ENCODE results near the gene CDHR5. TPM values are rescaled to one million over a fixed set of nuclear protein-coding genes. Genes with fewer than 3 reads are reported as not detected.

The CDHR5 gene
- total RNA-seq, 2 experiments from 2014 or later, result not detected

DNA sequence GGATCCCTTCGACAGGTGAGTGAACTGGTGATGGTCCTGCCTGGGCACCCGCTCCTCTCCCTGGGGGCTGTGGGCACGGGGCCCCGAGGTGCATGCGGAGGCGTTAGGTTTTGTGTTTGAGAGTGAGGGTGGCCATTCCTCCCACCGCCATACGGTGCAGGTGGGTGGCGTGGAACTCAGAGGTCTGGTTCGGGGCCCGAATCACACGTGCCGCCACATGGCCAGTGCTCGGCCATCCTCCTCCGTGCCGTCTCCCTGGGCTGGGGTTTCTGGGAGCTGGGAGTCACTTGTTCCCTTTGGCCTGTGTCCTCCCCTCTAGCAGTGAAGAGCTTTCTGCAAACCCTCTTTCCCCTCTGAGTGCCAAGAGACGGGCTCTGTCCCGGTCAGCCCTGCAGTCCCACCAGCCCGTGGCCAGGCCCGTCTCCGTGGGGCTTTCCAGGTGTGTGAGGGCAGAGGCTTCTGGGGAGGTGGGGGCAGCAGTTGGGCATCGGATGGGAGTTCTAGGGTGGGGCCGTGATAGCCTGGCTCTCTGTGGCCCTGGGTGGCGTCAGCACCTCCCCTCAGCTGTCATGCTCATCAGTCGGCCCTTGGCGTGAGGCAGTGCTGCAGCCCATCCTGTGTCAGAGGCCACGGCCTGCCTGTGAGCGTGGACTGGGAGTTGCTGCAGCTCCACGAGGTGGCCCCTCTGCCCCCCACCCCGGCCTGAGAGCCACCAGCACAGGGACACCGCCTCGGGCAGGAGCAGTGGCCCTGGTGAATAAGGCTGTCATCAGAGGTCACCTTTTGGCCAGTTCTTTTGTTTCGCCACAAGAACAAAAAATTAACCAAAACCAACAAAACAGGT lies 19.2 kb downstream of the CDHR5 start:
- Mint-ChIP-seq H3K9me3 (no peaks in the 10 kb centered on the region), H3K27ac (no peak overlapping the region), H3K4me1 (ENCODE audit: low read depth) (no peaks in the 10 kb centered on the region), H3K27me3 (no peaks in the 10 kb centered on the region), H3K4me3 (no peak overlapping the region), H3K36me3 (ENCODE audit: low read depth) (peaks cover 31% of the 10 kb centered on the region)
- ATAC-seq, result no peak
- DNase-seq, result no peak
- CTCF ChIA-PET, result no interaction called here
- intact Hi-C loops (cut with micrococcal nuclease), result no loop called here
- POLR2A ChIA-PET, result interaction anchor here (0.7 kb wide), 1 partner anchor 9 kb away, joined by 3 read pairs; no protein-coding TSS in a partner anchor
- no peak for TF ChIP-seq CTCF (IDR thresholded peaks at IDR 0.05)

- Mint-ChIP-seq H3K9me3 (no peaks in the 10 kb centered on the region), H3K27ac (no peak overlapping the region), H3K4me3 (no peak overlapping the region), H3K27me3 (no peaks in the 10 kb centered on the region), H3K4me1 (ENCODE audit: low read depth) (no peaks in the 10 kb centered on the region), H3K36me3 (ENCODE audit: low read depth) (peaks cover 42% of the 10 kb centered on the region)
- DNase-seq (no peak), ATAC-seq (no peak)
- ChIA-PET POLR2A (no interaction called here), CTCF (no interaction called here)
- TF ChIP-seq CTCF (IDR thresholded peaks at IDR 0.05), result no peak
- intact Hi-C loops (cut with micrococcal nuclease), result no loop called here
Measured at GRCh38 chr11:603154-603553, 21.6 kb downstream of the CDHR5 start.

DNA sequence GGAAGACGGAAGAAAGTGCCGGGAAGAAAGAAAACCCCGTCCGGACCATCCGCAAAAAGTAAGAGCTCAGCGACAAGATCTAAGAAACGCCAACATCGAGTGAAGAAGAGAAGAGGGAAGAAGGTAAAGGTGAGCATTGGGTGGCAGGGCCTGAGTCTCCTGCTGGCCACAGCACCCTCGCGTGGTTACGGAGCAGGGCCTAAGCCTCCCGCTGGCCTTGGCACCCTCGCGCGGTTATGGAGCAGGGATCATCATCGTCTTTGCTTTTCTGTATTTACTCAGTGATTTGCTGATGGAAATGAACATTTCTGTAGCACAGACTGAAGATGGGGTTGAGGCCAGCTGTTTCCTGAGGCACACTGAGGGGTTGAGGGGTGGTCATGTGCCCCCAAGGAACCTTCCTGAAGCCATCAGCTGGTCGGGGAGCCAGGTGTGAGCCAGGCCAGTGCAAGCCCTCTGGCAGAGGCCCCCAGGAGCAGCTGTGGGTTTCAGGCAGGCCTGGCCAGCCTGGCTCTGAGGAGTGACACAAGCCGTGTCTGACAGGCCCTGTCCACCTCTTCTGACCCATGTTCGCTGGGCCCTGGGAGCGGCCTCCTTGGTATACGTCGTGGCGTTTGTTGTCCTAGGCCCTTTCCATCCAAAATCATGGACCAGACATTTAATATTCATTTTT lies 23.0 kb downstream of the CDHR5 start:
- TF ChIP-seq CTCF (IDR thresholded peaks at IDR 0.05), result no peak
- no peak overlapping the region for H3K4me3 Mint-ChIP-seq
- no peaks in the 10 kb centered on the region for H3K9me3 Mint-ChIP-seq
- ChIA-PET CTCF (no interaction called here), POLR2A (interaction anchor here (0.6 to 2.2 kb wide), 2 partner anchors 11 to 189 kb away, joined by 3 to 6 read pairs; no protein-coding TSS in a partner anchor)
- H3K27me3 Mint-ChIP-seq, result no peaks in the 10 kb centered on the region
- H3K4me1 Mint-ChIP-seq (ENCODE audit: low read depth), result peaks cover 4% of the 10 kb centered on the region
- no peak overlapping the region for H3K27ac Mint-ChIP-seq
- no peak for ATAC-seq
- intact Hi-C loops (cut with micrococcal nuclease), result no loop called here
- DNase-seq, result no peak
- H3K36me3 Mint-ChIP-seq (ENCODE audit: low read depth), result peaks cover 43% of the 10 kb centered on the region

DNA sequence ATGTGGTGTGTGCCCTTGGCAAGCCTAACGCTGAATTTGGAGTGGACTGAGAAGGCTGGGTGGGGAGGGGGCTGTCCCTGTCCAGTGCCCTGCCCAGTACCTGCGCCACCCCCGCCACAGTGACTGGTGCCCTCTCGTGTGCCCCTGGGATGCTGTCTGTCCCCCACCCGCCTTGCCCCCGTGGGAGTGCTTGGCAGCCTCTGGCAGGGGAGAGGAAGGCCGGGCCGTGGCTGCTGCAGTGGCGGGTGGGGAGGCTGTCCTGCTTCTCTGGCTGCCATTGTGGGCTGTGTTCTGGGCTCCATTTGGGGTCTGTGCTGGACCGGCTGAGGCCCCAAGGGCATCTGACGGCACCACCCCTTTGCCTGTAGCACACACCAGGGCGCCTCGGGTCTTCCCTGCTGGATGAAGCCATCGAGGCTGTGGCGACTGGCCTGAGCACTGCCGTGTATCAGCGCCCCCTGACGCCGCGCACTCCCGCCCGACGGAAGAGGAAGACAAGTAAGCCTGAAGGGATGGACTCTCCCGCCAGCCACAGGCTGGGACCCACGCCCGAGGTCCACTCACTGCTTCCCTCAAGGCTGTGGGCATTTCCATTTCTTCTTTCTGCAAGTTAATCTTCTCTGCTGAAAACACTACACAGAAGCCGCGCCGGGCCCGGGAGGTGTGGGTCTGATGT lies 26.6 kb downstream of the CDHR5 start:
- no peak for TF ChIP-seq CTCF (IDR thresholded peaks at IDR 0.05)
- Mint-ChIP-seq H3K36me3 (ENCODE audit: low read depth) (peaks cover 41% of the 10 kb centered on the region), H3K27me3 (no peaks in the 10 kb centered on the region), H3K4me1 (ENCODE audit: low read depth) (peaks cover 12% of the 10 kb centered on the region), H3K27ac (no peak overlapping the region), H3K4me3 (no peak overlapping the region), H3K9me3 (no peaks in the 10 kb centered on the region)
- CTCF ChIA-PET, result no interaction called here
- POLR2A ChIA-PET, result no interaction called here
- DNase-seq (no peak), ATAC-seq (no peak)
- intact Hi-C loops (cut with micrococcal nuclease), result no loop called here

All from activated CD8-positive, alpha-beta T cell treated with anti-CD3 and anti-CD28 coated beads for 36 hours (primary cell).